Measurements from ENCODE around the gene CLDN1. TPM values are rescaled to one million over a fixed set of nuclear protein-coding genes. Genes with fewer than 3 reads are reported as not detected.

Gene CLDN1
- total and polyA plus RNA-seq, 2 of the 8 experiments (the other 6 are each of a cell fraction or from before 2014, with no cell fraction given): 3.1 to 6.1 TPM

DNA sequence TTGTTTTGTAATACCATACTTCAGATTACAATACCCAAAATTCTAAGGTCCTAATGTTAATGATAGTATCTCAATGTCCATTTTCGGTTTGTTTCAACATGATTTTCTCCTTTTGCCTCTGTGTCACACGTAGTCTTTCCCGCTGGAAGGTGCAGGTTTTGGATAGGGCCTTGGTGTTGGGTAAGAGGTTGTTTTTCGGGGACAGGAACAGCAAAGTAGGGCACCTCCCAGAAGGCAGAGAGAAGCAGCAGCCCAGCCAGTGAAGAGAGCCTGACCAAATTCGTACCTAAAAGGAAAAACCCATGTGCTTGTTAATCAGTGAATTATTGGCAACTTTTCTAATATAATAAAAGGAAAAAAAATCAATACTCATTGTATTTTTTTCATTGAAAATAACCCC is 14.1 kb downstream of the CLDN1 start:
- Histone ChIP-seq H3K14ac (ENCODE audit: insufficient read length) (no peak overlapping the region), H3K4me2 (ENCODE audit: insufficient read depth in 1 of 2, low read depth in 2 of 2, low read length in 2 of 2) (no peak overlapping the region), H3K79me2 (ENCODE audit: control insufficient read depth in 1 of 2, insufficient read depth in 2 of 2, low read length in 2 of 2) (no peaks in the 10 kb centered on the region), H3K23ac (ENCODE audit: insufficient read length) (no peak overlapping the region), H2BK12ac (ENCODE audit: low read depth, low read length) (no peak overlapping the region), H2BK5ac (ENCODE audit: low read depth, low read length) (no peak overlapping the region), H3K56ac (replicated peaks; ENCODE audit: insufficient read length, low read depth, low read length) (no peak overlapping the region), H2BK15ac (ENCODE audit: low read length) (no peak overlapping the region), H4K5ac (ENCODE audit: insufficient read length, low read depth, low read length) (no peak overlapping the region), H3K9me3 (ENCODE audit: insufficient read depth in 2 of 2, low read depth in 1 of 2, low read length in 1 of 2) (no peaks in the 10 kb centered on the region), H3K27ac (ENCODE audit: low read depth, low read length) (no peak overlapping the region), H2AK5ac (ENCODE audit: low read depth, low read length) (no peak overlapping the region), H3K4me3 (ENCODE audit: extremely low read depth in 1 of 4, insufficient read depth in 2 of 4, low read depth in 3 of 4, low read length in 4 of 4) (no peak overlapping the region), H2AFZ (ENCODE audit: low read length) (no peak overlapping the region), H3K36me3 (ENCODE audit: control insufficient read depth in 2 of 4, insufficient read depth in 4 of 4, low read length in 3 of 4) (no peaks in the 10 kb centered on the region), H3K9ac (replicated peaks in 1 of 4; ENCODE audit: extremely low read depth in 1 of 4, low read depth in 3 of 4, low read length in 3 of 4) (no peak overlapping the region), H2BK120ac (replicated peaks; ENCODE audit: low read depth, low read length) (no peak overlapping the region), H3K23me2 (ENCODE audit: low read depth, low read length) (no peaks in the 10 kb centered on the region; the same call in 1 of the 2 replicates), H3K4ac (replicated peaks; ENCODE audit: insufficient read length, low read depth, low read length) (no peak overlapping the region), H4K8ac (ENCODE audit: extremely low read depth, insufficient read depth, low read length) (no peak overlapping the region), H3K18ac (ENCODE audit: extremely low read depth, low read length) (no peak overlapping the region), H4K20me1 (replicated peaks in 1 of 2; ENCODE audit: control insufficient read depth in 1 of 2, insufficient read depth in 2 of 2, low read length in 2 of 2) (no peaks in the 10 kb centered on the region), H3K27me3 (replicated peaks in 1 of 4; ENCODE audit: control insufficient read depth in 3 of 4, extremely low read depth in 1 of 4, insufficient read depth in 3 of 4, low read length in 3 of 4) (no peaks in the 10 kb centered on the region), H2BK20ac (ENCODE audit: low read length) (no peak overlapping the region), H3K4me1 (replicated peaks in 1 of 4; ENCODE audit: control insufficient read depth in 3 of 4, insufficient read depth in 4 of 4, low read length in 3 of 4) (no peaks in the 10 kb centered on the region), H3K79me1 (ENCODE audit: low read depth, low read length) (no peaks in the 10 kb centered on the region), H4K91ac (replicated peaks; ENCODE audit: insufficient read length, low read length) (no peak overlapping the region)
- ChIA-PET POLR2A (ENCODE audit: partially characterized antibody) (no interaction called here), CTCF (ENCODE audit: partially characterized antibody) (interaction anchor here (0.8 kb wide), 1 partner anchor 19 kb away, joined by 6 read pairs; no protein-coding TSS in a partner anchor)
- DNase-seq (ENCODE audit: low read depth in 1 of 2, low spot score in 2 of 2): no peak
- WGBS, 2 experiments (ENCODE audit: extremely low coverage in 1 of 2, insufficient coverage in 1 of 2, insufficient read length in 1 of 2, insufficient replicate concordance in 2 of 2, low coverage in 1 of 2, low lambda C conversion rate in 2 of 2, missing lambda C conversion rate in 1 of 2): 85% methylated on average over 5 of the region's 5 CpGs; no CpG with 5 or more reads in 1 of the 2 experiments
- FAIRE-seq: no peak
- TF ChIP-seq RAD21 (IDR thresholded peaks at IDR 0.05 in 1 of 2, conservative IDR thresholded peaks at IDR 0.05 in 1 of 2; ENCODE audit: low read depth in 2 of 2, low read length in 2 of 2): no peak
- no peak for TF ChIP-seq TEAD4 (IDR thresholded peaks at IDR 0.05; ENCODE audit: low read depth, low read length)
- no peak for TF ChIP-seq EP300 (IDR thresholded peaks at IDR 0.05; ENCODE audit: borderline replicate concordance in 1 of 2, low read depth in 2 of 2, low read length in 2 of 2)
- no peak for TF ChIP-seq JUND (IDR thresholded peaks at IDR 0.05; ENCODE audit: low read length)
- no peak for TF ChIP-seq KDM5A (IDR thresholded peaks at IDR 0.05; ENCODE audit: low read length)

Data from H1 (cell line).